Neural cell (in vitro differentiated cells): ENCODE results near the gene WDR35.

Experiments
- CTCF ChIP-seq: fragments of 450-650 bp; IDR thresholded peaks from 2 replicates; pipeline ENCODE4 v1.5.1; 2014; ENCODE audit warnings: antibody characterized with exemption, mild to moderate bottlenecking, moderate library complexity; ENCODE audit not compliant: poor library complexity, severe bottlenecking
- EP300 ChIP-seq: fragments of 450-650 bp; conservative IDR thresholded peaks from 2 replicates; pipeline ENCODE4 v1.6.1; 2014; ENCODE audit warnings: antibody characterized with exemption, mild to moderate bottlenecking, moderate library complexity; ENCODE audit not compliant: poor library complexity, severe bottlenecking
- EZH2 ChIP-seq: fragments of 200-600, 300-800 bp; shearing (Covaris generic), sonication (generic); IDR thresholded peaks from 2 replicates; pipeline ENCODE4 v1.6.1; 2014; ENCODE audit warnings: antibody characterized with exemption, low read length, borderline replicate concordance, mild to moderate bottlenecking; ENCODE audit not compliant: insufficient read depth, poor library complexity, severe bottlenecking
- POLR2AphosphoS5 ChIP-seq: IDR thresholded peaks from 2 replicates; pipeline ENCODE4 v1.6.1; 2012
- RAD21 ChIP-seq: fragments of 450-650 bp; conservative IDR thresholded peaks from 2 replicates; pipeline ENCODE4 v1.6.1; 2014; ENCODE audit warnings: antibody characterized with exemption, mild to moderate bottlenecking, moderate library complexity

- TF ChIP-seq CTCF (no peak), EP300 (no peak), POLR2AphosphoS5 (no peak), RAD21 (no peak), EZH2 (no peak)
Measured at GRCh38 chr2:19882286-19882685, 107.6 kb downstream of the WDR35 start.
